Fibroblast of skin of scalp (primary cell): ENCODE data around the gene ACVR2B.

Experiments used
- DNase-seq: peaks from one replicate; pipeline ENCODE4 v3.0.0-alpha.2; 2013

Gene ACVR2B

DNA sequence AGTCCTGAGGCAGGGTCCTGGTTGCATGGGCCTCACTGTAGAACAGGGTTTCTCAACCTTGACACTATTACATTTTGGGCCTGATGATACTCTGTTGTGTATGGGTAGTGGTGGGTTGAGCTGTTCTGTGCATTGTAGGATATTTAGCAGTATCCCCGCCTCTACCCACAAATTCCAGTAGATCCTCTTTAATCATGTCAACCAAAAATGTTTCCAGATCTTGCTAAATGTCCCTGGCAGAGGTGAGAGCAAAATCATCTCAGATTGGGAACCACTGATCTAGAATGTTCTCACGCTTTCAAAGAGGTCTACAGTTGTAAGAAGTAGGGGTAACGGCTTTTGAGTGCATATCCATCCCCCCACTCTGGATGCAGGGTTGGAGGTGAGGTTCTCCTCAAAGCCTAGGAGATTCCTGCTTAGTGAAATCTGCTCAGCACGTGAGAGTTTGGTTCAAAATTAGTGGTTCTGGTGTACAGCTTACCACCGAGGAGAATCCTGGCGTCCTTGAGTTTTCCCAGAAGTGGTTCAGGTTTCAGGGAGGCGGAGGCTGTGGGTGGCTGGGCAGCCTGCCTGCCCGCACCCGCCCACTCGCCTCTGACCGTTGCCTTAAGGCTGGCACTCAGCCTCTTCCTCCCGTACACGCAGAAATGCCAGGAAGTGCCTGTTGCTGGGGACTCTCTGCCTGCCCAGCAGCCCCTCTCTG lies 5.3 kb downstream of the ACVR2B start:
- DNase-seq: no peak

GRCh38 chr3:38459499-38460048 lies 5.9 kb downstream of the ACVR2B start:
- no peak for DNase-seq

GRCh38 chr3:38460377-38461270 lies 6.9 kb downstream of the ACVR2B start:
- no peak for DNase-seq

- DNase-seq: no peak
These were observed 12.0 kb downstream of the ACVR2B start for GRCh38 chr3:38465588-38466154.

- DNase-seq: no peak
These were observed 15.1 kb downstream of the ACVR2B start for GRCh38 chr3:38468765-38469164.

- no peak for DNase-seq
These were observed 16.2 kb downstream of the ACVR2B start for GRCh38 chr3:38469852-38470251.

GRCh38 chr3:38471260-38471857 lies 17.7 kb downstream of the ACVR2B start:
- no peak for DNase-seq

- no peak for DNase-seq
These were observed 18.7 kb downstream of the ACVR2B start for GRCh38 chr3:38472342-38472741.

GRCh38 chr3:38473229-38473628 lies 19.5 kb downstream of the ACVR2B start:
- no peak for DNase-seq

DNA sequence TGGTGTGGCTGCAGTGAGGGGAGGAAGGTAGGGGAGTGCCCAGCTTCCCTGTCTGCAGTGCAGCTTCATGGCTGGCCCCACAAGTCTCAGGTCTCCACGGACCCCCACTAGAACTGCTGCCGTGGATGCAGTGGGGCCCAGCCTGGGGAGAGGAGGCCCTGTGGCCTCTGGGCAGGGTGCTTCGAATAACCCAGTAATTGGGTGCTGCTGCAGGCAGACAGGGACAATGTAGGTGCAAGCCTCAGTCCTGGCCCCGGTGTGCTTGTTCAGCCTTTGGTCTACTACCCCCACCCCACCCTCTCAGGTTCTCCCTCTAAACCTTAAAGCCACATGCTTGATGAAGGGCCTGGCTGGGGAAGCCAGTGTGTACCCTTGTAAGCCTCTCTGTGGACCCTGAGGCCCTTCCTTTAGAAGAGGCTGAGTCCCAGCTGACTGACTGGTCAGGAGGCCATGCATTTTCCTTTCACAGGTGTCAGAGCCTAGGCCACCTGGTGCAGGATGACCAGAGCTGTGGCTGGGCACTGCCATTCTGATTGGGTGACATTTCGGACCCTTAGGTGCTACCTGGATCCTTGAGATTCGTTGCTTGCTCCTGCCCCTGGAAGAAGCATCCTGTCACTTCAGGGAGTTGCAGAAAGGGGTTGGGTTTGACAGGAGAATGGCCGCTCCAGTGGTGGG lies 21.4 kb downstream of the ACVR2B start:
- DNase-seq: no peak

DNA sequence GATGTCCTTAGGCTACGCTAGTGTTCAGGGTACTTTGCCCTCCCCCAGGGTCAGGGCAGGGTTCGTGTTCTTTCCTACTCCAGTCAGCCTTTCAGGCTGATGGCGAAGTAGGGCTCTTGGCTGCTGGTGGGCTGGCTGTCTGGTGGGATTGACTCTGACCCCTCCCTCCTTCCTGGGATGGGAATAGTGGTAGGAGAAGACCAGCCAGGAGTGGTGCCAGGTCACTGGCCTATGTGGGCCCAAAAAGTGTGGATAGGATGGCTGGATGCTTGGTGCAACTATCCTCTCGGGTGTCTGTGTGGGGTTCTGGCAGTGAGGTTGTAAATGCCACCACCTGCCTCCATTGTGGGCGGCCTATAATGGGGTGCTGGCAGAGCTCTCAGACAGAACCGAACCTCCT lies 22.0 kb downstream of the ACVR2B start:
- no peak for DNase-seq

GRCh38 chr3:38476157-38476756 lies 22.6 kb downstream of the ACVR2B start:
- no peak for DNase-seq

DNA sequence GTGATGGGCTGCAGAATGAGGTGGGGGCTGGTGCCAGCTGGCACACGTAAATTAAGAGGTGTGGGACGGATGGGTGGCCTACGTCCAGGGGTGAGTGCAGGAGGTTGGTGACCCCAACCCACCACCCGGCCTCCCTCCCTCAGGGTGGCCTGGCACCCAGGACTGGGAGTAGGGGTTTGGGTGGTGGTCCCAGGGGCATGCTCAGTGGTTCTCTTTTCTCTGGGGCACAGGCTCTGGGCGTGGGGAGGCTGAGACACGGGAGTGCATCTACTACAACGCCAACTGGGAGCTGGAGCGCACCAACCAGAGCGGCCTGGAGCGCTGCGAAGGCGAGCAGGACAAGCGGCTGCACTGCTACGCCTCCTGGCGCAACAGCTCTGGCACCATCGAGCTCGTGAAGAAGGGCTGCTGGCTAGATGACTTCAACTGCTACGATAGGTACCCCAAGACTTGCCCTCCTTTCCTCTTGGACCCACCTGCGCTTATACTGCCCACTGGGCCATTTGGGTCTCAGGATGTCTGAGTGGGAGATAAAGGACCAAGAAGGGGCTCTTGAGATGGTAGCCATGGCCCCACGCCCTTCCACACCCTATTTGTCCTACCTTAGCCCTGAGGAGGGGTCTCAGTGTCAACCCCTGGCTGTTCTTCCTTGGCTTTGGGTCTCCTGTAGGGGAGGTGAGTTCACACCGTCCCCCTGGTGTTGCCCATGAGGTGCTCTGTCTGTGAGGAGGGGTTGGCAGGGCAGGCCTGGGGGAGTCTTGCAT lies 23.5 kb downstream of the ACVR2B start:
- DNase-seq: no peak

DNA sequence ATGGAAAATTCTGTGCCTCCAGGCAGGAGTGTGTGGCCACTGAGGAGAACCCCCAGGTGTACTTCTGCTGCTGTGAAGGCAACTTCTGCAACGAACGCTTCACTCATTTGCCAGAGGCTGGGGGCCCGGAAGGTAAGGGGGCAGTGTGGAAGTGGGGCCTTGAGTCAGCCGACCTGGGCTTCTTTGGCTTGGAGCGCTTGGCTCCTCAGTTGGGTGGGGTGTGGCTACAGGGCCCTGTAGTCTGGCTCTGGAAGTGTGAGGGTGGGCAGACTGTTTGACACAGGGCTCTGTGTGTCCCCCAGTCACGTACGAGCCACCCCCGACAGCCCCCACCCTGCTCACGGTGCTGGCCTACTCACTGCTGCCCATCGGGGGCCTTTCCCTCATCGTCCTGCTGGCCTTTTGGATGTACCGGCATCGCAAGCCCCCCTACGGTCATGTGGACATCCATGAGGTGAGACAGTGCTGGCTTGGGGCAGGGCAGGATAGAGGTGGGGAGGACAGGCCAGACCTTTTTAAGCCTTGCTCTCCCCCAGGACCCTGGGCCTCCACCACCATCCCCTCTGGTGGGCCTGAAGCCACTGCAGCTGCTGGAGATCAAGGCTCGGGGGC lies 24.3 kb downstream of the ACVR2B start:
- no peak for DNase-seq

DNA sequence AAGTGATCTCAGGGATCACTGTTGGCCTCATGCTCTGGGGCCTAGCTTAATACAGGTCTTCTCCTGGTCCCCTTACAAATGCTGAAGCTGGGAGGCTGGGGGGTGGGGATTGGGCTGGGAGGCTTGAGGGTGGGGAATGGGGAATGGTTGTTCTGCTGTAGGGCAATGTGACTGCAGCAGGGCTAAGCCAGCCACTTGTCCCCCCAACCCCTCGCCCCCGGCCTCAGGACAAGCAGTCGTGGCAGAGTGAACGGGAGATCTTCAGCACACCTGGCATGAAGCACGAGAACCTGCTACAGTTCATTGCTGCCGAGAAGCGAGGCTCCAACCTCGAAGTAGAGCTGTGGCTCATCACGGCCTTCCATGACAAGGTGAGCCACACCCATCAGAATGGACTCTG lies 25.2 kb downstream of the ACVR2B start:
- no peak for DNase-seq

GRCh38 chr3:38479431-38480092 lies 25.9 kb downstream of the ACVR2B start:
- DNase-seq: peak; percentile 59

GRCh38 chr3:38480093-38480445 lies 26.4 kb downstream of the ACVR2B start:
- DNase-seq: no peak

DNA sequence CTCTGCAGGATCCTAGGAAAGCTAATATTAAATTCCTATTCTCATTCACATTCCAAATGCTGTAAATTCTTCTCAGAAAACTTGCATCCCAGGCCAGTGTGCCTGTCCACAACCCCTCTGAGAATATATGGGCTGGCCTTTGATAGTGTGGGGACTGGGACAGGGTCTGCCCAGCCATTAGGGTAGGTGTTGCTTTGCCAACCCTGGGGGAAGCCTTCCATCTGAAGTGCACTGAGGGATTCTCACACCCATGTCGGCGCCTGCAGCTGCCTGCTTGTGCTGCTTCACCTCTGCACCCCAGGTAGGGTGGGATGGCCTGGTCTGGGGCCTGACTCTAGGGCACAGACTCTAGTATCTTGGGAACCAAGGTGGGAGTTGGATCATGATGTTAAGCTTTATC lies 27.2 kb downstream of the ACVR2B start:
- no peak for DNase-seq

DNA sequence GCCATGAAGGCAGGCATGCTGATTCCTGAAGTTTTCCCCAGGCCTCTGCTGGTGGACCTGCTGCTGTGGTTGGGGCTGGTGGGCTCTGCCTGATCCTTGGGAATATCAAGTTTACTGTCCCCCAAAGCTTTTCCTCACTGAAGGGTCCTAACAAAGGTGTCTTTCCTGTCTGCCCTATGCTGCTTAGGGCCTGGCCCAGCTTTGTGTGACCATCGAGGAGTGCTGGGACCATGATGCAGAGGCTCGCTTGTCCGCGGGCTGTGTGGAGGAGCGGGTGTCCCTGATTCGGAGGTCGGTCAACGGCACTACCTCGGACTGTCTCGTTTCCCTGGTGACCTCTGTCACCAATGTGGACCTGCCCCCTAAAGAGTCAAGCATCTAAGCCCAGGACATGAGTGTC lies 29.3 kb downstream of the ACVR2B start:
- DNase-seq: no peak

DNA sequence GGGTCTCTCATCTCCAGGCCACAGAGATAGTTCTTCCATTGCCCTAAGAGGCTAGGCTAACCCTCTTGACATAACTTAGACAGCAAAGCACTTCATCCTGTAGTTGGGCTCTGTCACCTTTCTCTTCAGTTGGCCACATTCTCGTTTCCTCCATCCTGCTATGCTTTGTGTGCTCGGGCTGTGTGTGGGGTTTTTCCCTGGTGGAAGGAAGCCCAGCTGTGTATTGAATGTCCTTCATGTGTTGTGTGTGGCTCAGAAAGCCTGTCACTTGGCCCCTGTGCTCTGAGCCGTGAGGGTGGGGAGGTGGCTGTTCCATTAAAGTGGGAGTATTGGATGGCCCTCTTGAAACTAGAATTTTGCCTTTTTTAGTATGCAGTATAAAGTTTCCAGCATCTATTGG lies 33.6 kb downstream of the ACVR2B start:
- DNase-seq: no peak
